ENCODE measurements around the gene USP19.

- TF ChIP-seq CTCF (IDR thresholded peaks at IDR 0.05 in 2 of 3, conservative IDR thresholded peaks at IDR 0.05 in 1 of 3; ENCODE audit: control insufficient read depth in 2 of 3, extremely low read depth in 1 of 3, insufficient read depth in 1 of 3, low read depth in 3 of 3, low read length in 3 of 3): no peak
- TF ChIP-seq SP1 (IDR thresholded peaks at IDR 0.05; ENCODE audit: low read depth, low read length): no peak
- TF ChIP-seq RFX5 (IDR thresholded peaks at IDR 0.05; ENCODE audit: low read depth, low read length): no peak
- no peak for TF ChIP-seq GABPA (IDR thresholded peaks at IDR 0.05; ENCODE audit: low read depth)
- no peak for TF ChIP-seq PBX3 (IDR thresholded peaks at IDR 0.05; ENCODE audit: insufficient replicate concordance, low read depth, low read length)
- TF ChIP-seq RAD21 (IDR thresholded peaks at IDR 0.05; ENCODE audit: insufficient read depth, low read depth, low read length): no peak
- TF ChIP-seq TCF12 (IDR thresholded peaks at IDR 0.05; ENCODE audit: low read depth, low read length): no peak
- no peak for TF ChIP-seq MTA3 (IDR thresholded peaks at IDR 0.05; ENCODE audit: borderline replicate concordance, low read length)
- no peak for TF ChIP-seq ZNF274 (IDR thresholded peaks at IDR 0.05; ENCODE audit: insufficient read depth, insufficient read length)
- TF ChIP-seq SPI1 (IDR thresholded peaks at IDR 0.05; ENCODE audit: borderline replicate concordance, insufficient read depth, low read depth, low read length): no peak
- no peak for TF ChIP-seq HDAC2 (IDR thresholded peaks at IDR 0.05)
- no peak for TF ChIP-seq POLR2AphosphoS5 (IDR thresholded peaks at IDR 0.05; ENCODE audit: low read length)
- TF ChIP-seq RAD51 (IDR thresholded peaks at IDR 0.05): no peak
- TF ChIP-seq ATF7 (IDR thresholded peaks at IDR 0.05; ENCODE audit: low read depth): no peak
These were observed 44.0 kb downstream of the USP19 start for GRCh38 chr3:49076646-49077045.
